NCI-H2081 (cell line): ENCODE measurements around the gene SCYL2.

Experiments used
- DNase-seq, 2 experiments: peaks; one replicate each; lab custom pipeline; 2025; lab: John Stamatoyannopoulos, UW

The SCYL2 gene

GRCh38 chr12:100375038-100375735 is 108.2 kb downstream of the SCYL2 start:
- DNase-seq, result peak; percentile 52 to 72

GRCh38 chr12:100376161-100376560 is 109.2 kb downstream of the SCYL2 start:
- no peak for DNase-seq

GRCh38 chr12:100381379-100381778 is 114.4 kb downstream of the SCYL2 start:
- no peak for DNase-seq

GRCh38 chr12:100382338-100382737 is 115.4 kb downstream of the SCYL2 start:
- DNase-seq, result no peak

GRCh38 chr12:100383586-100384558 is 116.9 kb downstream of the SCYL2 start:
- no peak for DNase-seq

- DNase-seq, result no peak
Measured at GRCh38 chr12:100384559-100384935, 117.6 kb downstream of the SCYL2 start.

GRCh38 chr12:100388382-100388781 is 121.4 kb downstream of the SCYL2 start:
- DNase-seq, result no peak
